H1 (cell line): ENCODE measurements around the gene RABL2A. TPM values are rescaled to one million over a fixed set of nuclear protein-coding genes. Genes with fewer than 3 reads are reported as not detected.
"Not testable (repeated sequence)": the region's sequence is repeated elsewhere in the genome, so short reads cannot be mapped to it uniquely, and the experiment has no call there.

Source experiments
- CTCF ChIA-PET: fragments of 300-600 bp; sonication (Branson Sonifier 250); formaldehyde crosslinking; loops from one replicate; lab custom pipeline; 2021; ENCODE audit not compliant: partially characterized antibody; lab: Charles Lee
- POLR2A ChIA-PET: fragments of 300-600 bp; sonication (Branson Sonifier 250); formaldehyde crosslinking; loops from one replicate; lab custom pipeline; 2021; ENCODE audit warnings: inconsistent platforms; ENCODE audit not compliant: partially characterized antibody; lab: Charles Lee
- DNase-seq, 2 experiments: peaks; one replicate each; pipeline versions ENCODE4 v3.0.0 to v3.0.0-alpha.2; 2010 to 2022; ENCODE audit warnings: low spot score in 2 of 2, low read depth in 1 of 2, mixed read lengths in 1 of 2
- FAIRE-seq: peaks from 2 replicates; lab custom pipeline; 2011; peaks lifted over from hg19 to GRCh38; lab: Jason Lieb, UNC
- H2AFZ ChIP-seq: 2 replicates; pipeline ENCODE4 v1.8.1; 2012; ENCODE audit warnings: low read length, inconsistent platforms
- H2AK5ac ChIP-seq: 2 replicates; pipeline ENCODE4 v1.6.1; 2013; ENCODE audit warnings: low read depth, low read length
- H2BK120ac ChIP-seq: replicated peaks from 2 replicates; pipeline ENCODE3; 2013; ENCODE audit warnings: low read depth, low read length, inconsistent platforms
- H2BK12ac ChIP-seq: 2 replicates; pipeline ENCODE4 v1.6.1; 2013; ENCODE audit warnings: low read depth, low read length
- H2BK15ac ChIP-seq: 2 replicates; pipeline ENCODE4 v1.6.1; 2013; ENCODE audit warnings: low read length
- H2BK20ac ChIP-seq: 2 replicates; pipeline ENCODE4 v1.6.1; 2013; ENCODE audit warnings: low read length
- H2BK5ac ChIP-seq: 2 replicates; pipeline ENCODE4 v1.6.1; 2013; ENCODE audit warnings: low read depth, low read length
- H3K14ac ChIP-seq: 2 replicates; pipeline ENCODE4 v1.6.1; 2013; ENCODE audit warnings: inconsistent platforms; ENCODE audit not compliant: insufficient read length
- H3K18ac ChIP-seq: 2 replicates; pipeline ENCODE4 v1.6.1; 2013; ENCODE audit warnings: low read length; ENCODE audit errors: extremely low read depth
- H3K23ac ChIP-seq: 2 replicates; pipeline ENCODE4 v1.6.1; 2013; ENCODE audit warnings: inconsistent platforms; ENCODE audit not compliant: insufficient read length
- H3K23me2 ChIP-seq: 2 replicates; pipeline ENCODE4 v1.6.1; 2013; ENCODE audit warnings: low read depth, low read length
- H3K27ac ChIP-seq: 2 replicates; pipeline ENCODE4 v1.6.1; 2011; ENCODE audit warnings: low read depth, low read length, inconsistent platforms
- H3K27me3 ChIP-seq, 4 experiments: replicated peaks in 1 of 4; 1 replicate in 1 of 4; 2 replicates in 3 of 4; pipeline versions ENCODE4 v1.6.1 to v1.8.1; 2011 to 2013; ENCODE audit warnings: low read length in 3 of 4, mild to moderate bottlenecking in 3 of 4, inconsistent platforms in 2 of 4, mixed read lengths in 2 of 4, moderate library complexity in 1 of 4; ENCODE audit not compliant: control insufficient read depth in 3 of 4, insufficient read depth in 3 of 4; ENCODE audit errors: extremely low read depth in 1 of 4
- H3K36me3 ChIP-seq, 4 experiments: 2 replicates each; pipeline versions ENCODE4 v1.6.1 to v1.8.1; 2011 to 2013; ENCODE audit warnings: mild to moderate bottlenecking in 4 of 4, low read length in 3 of 4, moderate library complexity in 2 of 4, control low read depth in 1 of 4, inconsistent platforms in 1 of 4; ENCODE audit not compliant: insufficient read depth in 4 of 4, control insufficient read depth in 2 of 4
- H3K4ac ChIP-seq: replicated peaks from 2 replicates; pipeline ENCODE3; 2013; ENCODE audit warnings: low read length, low read depth, mixed read lengths, inconsistent platforms; ENCODE audit not compliant: insufficient read length
- H3K4me1 ChIP-seq, 4 experiments: replicated peaks in 1 of 4; 1 replicate in 1 of 4; 2 replicates in 3 of 4; pipeline versions ENCODE4 v1.6.1 to v1.8.1; 2011 to 2013; ENCODE audit warnings: low read length in 3 of 4, inconsistent platforms in 2 of 4, mixed read lengths in 1 of 4; ENCODE audit not compliant: insufficient read depth in 4 of 4, control insufficient read depth in 3 of 4
- H3K4me2 ChIP-seq, 2 experiments: 2 replicates each; pipeline versions ENCODE4 v1.6.1 to v1.8.1; 2011 to 2013; ENCODE audit warnings: low read depth in 2 of 2, low read length in 2 of 2, control low read depth in 1 of 2, inconsistent platforms in 1 of 2, mild to moderate bottlenecking in 1 of 2; ENCODE audit not compliant: insufficient read depth in 1 of 2
- H3K4me3 ChIP-seq, 4 experiments: fragments of 200-600, 300-600 bp in 1 of 4; sonication (generic), shearing (Covaris generic), sonication (Bioruptor Twin) in 1 of 4; 2 replicates each; pipeline versions ENCODE4 v1.5.1 to v1.8.1; 2011 to 2016; ENCODE audit warnings: low read length in 4 of 4, low read depth in 3 of 4, control low read depth in 2 of 4, inconsistent platforms in 2 of 4, mild to moderate bottlenecking in 2 of 4, mixed read lengths in 1 of 4, moderate library complexity in 1 of 4; ENCODE audit not compliant: insufficient read depth in 2 of 4; ENCODE audit errors: extremely low read depth in 1 of 4
- H3K56ac ChIP-seq: replicated peaks from 2 replicates; pipeline ENCODE3; 2013; ENCODE audit warnings: low read depth, mild to moderate bottlenecking, mixed read lengths, low read length, inconsistent platforms; ENCODE audit not compliant: insufficient read length
- H3K79me1 ChIP-seq: 2 replicates; pipeline ENCODE4 v1.6.1; 2013; ENCODE audit warnings: low read depth, low read length, control low read depth
- H3K79me2 ChIP-seq, 2 experiments: 2 replicates each; pipeline versions ENCODE4 v1.6.1 to v1.8.1; 2012 to 2013; ENCODE audit warnings: low read length in 2 of 2, mild to moderate bottlenecking in 2 of 2, inconsistent platforms in 1 of 2; ENCODE audit not compliant: insufficient read depth in 2 of 2, control insufficient read depth in 1 of 2
- H3K9ac ChIP-seq, 4 experiments: replicated peaks in 1 of 4; 1 replicate in 1 of 4; 2 replicates in 3 of 4; pipeline versions ENCODE4 v1.6.1 to v1.8.1; 2011 to 2013; ENCODE audit warnings: low read depth in 3 of 4, low read length in 3 of 4, control low read depth in 2 of 4, mild to moderate bottlenecking in 2 of 4, moderate library complexity in 2 of 4, inconsistent platforms in 1 of 4; ENCODE audit errors: extremely low read depth in 1 of 4
- H3K9me3 ChIP-seq, 2 experiments: 2 replicates each; pipeline versions ENCODE4 v1.6.1 to v1.8.1; 2012 to 2013; ENCODE audit warnings: mild to moderate bottlenecking in 2 of 2, moderate library complexity in 2 of 2, control low read depth in 1 of 2, inconsistent platforms in 1 of 2, low read depth in 1 of 2, low read length in 1 of 2, mixed read lengths in 1 of 2; ENCODE audit not compliant: insufficient read depth in 2 of 2
- H4K20me1 ChIP-seq, 2 experiments: replicated peaks in 1 of 2; 2 replicates each; pipeline versions ENCODE3 to v1.8.1; 2011 to 2013; ENCODE audit warnings: inconsistent platforms in 2 of 2, low read length in 2 of 2, mild to moderate bottlenecking in 1 of 2; ENCODE audit not compliant: insufficient read depth in 2 of 2, control insufficient read depth in 1 of 2
- H4K5ac ChIP-seq: 2 replicates; pipeline ENCODE4 v1.6.1; 2013; ENCODE audit warnings: low read length, low read depth, mixed read lengths, inconsistent platforms; ENCODE audit not compliant: insufficient read length
- H4K8ac ChIP-seq: 2 replicates; pipeline ENCODE4 v1.8.0; 2013; ENCODE audit warnings: mild to moderate bottlenecking, moderate library complexity, low read length, inconsistent platforms; ENCODE audit not compliant: insufficient read depth; ENCODE audit errors: extremely low read depth
- H4K91ac ChIP-seq: replicated peaks from 2 replicates; pipeline ENCODE3; 2013; ENCODE audit warnings: low read length, mixed read lengths, inconsistent platforms; ENCODE audit not compliant: insufficient read length
- WGBS, 2 experiments: shearing (Covaris generic) in 1 of 2; methylation state at CpG; one replicate each; pipeline versions ENCODE4 v1.1.6 to v1.1.7; 2013 to 2015; ENCODE audit warnings: low lambda C conversion rate in 2 of 2, mixed read lengths in 2 of 2, inconsistent platforms in 1 of 2, low coverage in 1 of 2, missing lambda C conversion rate in 1 of 2; ENCODE audit not compliant: insufficient replicate concordance in 2 of 2, insufficient coverage in 1 of 2, insufficient read length in 1 of 2; ENCODE audit errors: extremely low coverage in 1 of 2, missing lambda C conversion rate in 1 of 2; 5-methylcytosine and 5-hydroxymethylcytosine counted together
- polyA plus RNA-seq, 7 experiments: library from polyadenylated mRNA; depleted of rRNA in 3 of 7; stranded (reverse) in 5 of 7; unstranded in 2 of 7; fragments of >200 nt in 5 of 7; fragments of 200-250 nt in 2 of 7; gene quantifications; 1 replicate in 5 of 7; 2 replicates in 1 of 7; 4 replicates in 1 of 7; pipeline versions ENCODE4 v1.2.1 to v1.2.3, GENCODE V29; 2011 to 2013; ENCODE audit warnings: missing spikeins in 2 of 7, mixed read lengths in 2 of 7
- total RNA-seq: library from RNA; stranded (reverse); fragmentation: NEBNext Ultra II Directional; extraction: Animal tissue kit (Norgen Biotek cat#: 25700); gene quantifications from 2 replicates; pipeline ENCODE4 v1.2.1, GENCODE V29; 2021

The RABL2A gene
- total and polyA plus RNA-seq, 2 of the 8 experiments (the other 6 are each of a cell fraction or from before 2014, with no cell fraction given), result 6.9 to 10.9 TPM

GRCh38 chr2:113603467-113604084 lies 23.5 kb upstream of the RABL2A start:
- H3K36me3 ChIP-seq, FAIRE-seq, H2BK15ac ChIP-seq, H3K9ac ChIP-seq, POLR2A ChIA-PET, H3K27ac ChIP-seq, H3K23ac ChIP-seq, H3K18ac ChIP-seq, H3K4me2 ChIP-seq, H4K5ac ChIP-seq, H3K79me2 ChIP-seq, H3K23me2 ChIP-seq, H3K4me1 ChIP-seq, H4K20me1 ChIP-seq, H2BK120ac ChIP-seq, H4K8ac ChIP-seq, H2AK5ac ChIP-seq, H4K91ac ChIP-seq, H3K79me1 ChIP-seq, H2BK5ac ChIP-seq, H2BK12ac ChIP-seq, H3K27me3 ChIP-seq, H2AFZ ChIP-seq, H3K4ac ChIP-seq, H3K14ac ChIP-seq, H2BK20ac ChIP-seq: not testable (repeated sequence)
- peak overlapping the region in 1 of 4 experiments; percentile 34; a peak in 1 of 8 replicates for H3K4me3 ChIP-seq
- 97% methylated on average over 31 of the region's 84 CpGs; no CpG with 5 or more reads in 1 of the 2 experiments for WGBS, 2 experiments
- peak overlapping the region; percentile 46 for H3K56ac ChIP-seq
- DNase-seq, result peak in 1 of 2 experiments; percentile 67
- CTCF ChIA-PET, result interaction anchor here (1.1 to 1.3 kb wide), 2 partner anchors 20 to 112 kb away, joined by 4 read pairs; no protein-coding TSS in a partner anchor
- H3K9me3 ChIP-seq, result peaks cover 2 to 22% of the 10 kb centered on the region in 2 experiments; a peak in 3 of 4 replicates
